ENCODE data around the gene MAK.

- TF ChIP-seq, protein P1, sequence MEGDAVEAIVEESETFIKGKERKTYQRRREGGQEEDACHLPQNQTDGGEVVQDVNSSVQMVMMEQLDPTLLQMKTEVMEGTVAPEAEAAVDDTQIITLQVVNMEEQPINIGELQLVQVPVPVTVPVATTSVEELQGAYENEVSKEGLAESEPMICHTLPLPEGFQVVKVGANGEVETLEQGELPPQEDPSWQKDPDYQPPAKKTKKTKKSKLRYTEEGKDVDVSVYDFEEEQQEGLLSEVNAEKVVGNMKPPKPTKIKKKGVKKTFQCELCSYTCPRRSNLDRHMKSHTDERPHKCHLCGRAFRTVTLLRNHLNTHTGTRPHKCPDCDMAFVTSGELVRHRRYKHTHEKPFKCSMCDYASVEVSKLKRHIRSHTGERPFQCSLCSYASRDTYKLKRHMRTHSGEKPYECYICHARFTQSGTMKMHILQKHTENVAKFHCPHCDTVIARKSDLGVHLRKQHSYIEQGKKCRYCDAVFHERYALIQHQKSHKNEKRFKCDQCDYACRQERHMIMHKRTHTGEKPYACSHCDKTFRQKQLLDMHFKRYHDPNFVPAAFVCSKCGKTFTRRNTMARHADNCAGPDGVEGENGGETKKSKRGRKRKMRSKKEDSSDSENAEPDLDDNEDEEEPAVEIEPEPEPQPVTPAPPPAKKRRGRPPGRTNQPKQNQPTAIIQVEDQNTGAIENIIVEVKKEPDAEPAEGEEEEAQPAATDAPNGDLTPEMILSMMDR (IDR thresholded peaks at IDR 0.05 in 4 of 5, conservative IDR thresholded peaks at IDR 0.05 in 1 of 5): no peak
- TF ChIP-seq POLR2A (IDR thresholded peaks at IDR 0.05): no peak
Observed at GRCh38 chr6:10791673-10792072, 46.7 kb downstream of the MAK start.

All from gastrocnemius medialis (tissue), 4 donors.